Keratinocyte (primary cell): Measurements from ENCODE around the gene QRICH2.

Experiments
- CTCF ChIP-seq, 3 experiments: IDR thresholded peaks in 1 of 3; conservative IDR thresholded peaks in 1 of 3; optimal IDR thresholded peaks in 1 of 3; 2 replicates in 2 of 3; 3 replicates in 1 of 3; pipeline versions ENCODE3 to v1.5.1; 2011; ENCODE audit warnings: low read length in 3 of 3, mild to moderate bottlenecking in 3 of 3, moderate library complexity in 2 of 3, control low read depth in 1 of 3, inconsistent platforms in 1 of 3; ENCODE audit not compliant: insufficient read depth in 2 of 3; ENCODE audit errors: extremely low read depth in 1 of 3
- EZH2 ChIP-seq: IDR thresholded peaks from one replicate; pipeline ENCODE4 v1.6.1; 2012; ENCODE audit warnings: inconsistent platforms, mild to moderate bottlenecking, low read length, moderate library complexity

DNA sequence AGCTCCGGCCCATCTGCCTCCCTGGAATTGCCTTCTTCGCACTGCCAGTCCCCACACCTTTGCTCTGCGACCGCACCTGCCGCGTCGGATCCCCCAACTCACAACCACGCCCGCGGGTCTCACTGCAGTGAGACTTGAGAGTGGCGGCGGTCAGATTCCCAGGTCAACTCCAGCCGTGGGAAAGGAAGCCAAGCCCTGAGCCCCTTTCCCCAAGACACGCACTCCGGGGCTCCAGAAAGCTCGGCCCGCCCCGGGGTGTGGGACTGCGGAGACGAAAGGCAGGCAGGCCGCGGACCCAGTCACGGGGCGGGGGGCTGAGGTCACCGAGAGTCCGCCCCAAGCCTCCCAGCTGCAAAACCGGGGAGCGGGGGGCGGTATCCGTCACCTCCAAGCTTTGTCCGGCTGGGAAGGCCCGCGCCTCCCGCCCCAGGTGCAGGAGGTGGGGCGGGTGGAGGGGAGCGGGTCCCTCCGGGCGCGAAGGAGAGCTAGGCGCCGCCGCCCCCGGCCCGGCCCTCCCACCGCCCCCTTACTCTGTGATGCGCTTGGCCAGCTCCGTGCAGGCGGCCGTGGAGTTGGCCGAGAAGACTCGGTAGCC lies 45.0 kb upstream of the QRICH2 start:
- TF ChIP-seq CTCF (optimal IDR thresholded peaks at IDR 0.05 in 1 of 3, IDR thresholded peaks at IDR 0.05 in 1 of 3, conservative IDR thresholded peaks at IDR 0.05 in 1 of 3; ENCODE audit: extremely low read depth in 1 of 3, insufficient read depth in 2 of 3, low read length in 3 of 3) (no peak), EZH2 (no peak)
